Measurements from ENCODE around the gene TCF3.

TCF3 gene

DNA sequence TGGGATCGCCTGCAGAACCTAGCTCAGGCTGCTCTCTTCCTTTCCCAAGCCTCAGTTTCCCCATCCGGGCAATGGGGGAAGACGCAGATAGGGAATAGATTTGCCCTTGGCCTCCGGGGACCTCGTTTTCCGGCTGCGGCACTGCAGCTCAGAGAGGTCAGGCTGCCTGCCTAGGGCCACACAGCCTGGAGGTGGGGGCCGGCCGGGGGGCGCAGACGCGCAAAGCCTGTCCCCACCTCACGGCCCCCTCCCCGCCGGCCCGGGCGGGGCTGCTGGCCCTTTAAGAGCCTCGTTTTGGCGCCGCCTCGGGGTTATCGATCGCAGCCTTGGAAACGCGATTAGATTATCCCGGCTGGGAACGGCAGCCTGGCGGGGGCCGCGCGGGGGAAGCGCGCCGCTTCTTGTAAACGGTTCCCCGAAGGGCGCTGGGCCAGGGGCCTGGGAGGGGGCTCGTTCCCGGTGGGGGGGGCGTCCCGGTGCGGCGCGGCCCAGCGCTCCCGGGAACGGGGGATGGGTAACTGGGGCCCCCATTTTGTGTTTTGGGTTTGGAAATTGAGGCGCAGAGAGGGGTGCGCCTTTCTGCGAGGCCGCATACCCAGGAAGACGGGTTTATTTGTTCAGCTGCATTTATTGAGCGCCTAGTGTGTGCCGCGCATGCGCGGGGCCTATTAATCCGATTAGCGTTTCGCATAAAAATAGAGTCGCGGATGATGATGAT is 23.4 kb upstream of the TCF3 start:
- no peak overlapping the region for H3K4me3 ChIP-seq (ENCODE audit: low read length in 2 of 2)
- H2BK5ac ChIP-seq (ENCODE audit: low read length), result no peak overlapping the region
- DNase-seq (ENCODE audit: low spot score), result no peak
- H3K18ac ChIP-seq (ENCODE audit: low read length), result peak overlapping the region; percentile 48
- H3K14ac ChIP-seq (ENCODE audit: low read length), result peak overlapping the region; percentile 3
- H3K4ac ChIP-seq (ENCODE audit: low read length), result no peak overlapping the region
- peak overlapping the region; percentile 79 for H2AK5ac ChIP-seq (ENCODE audit: low read depth, low read length)
- H2BK12ac ChIP-seq (ENCODE audit: low read length), result peak overlapping the region; percentile 3
- peak overlapping the region; percentile 37 for H2BK15ac ChIP-seq (ENCODE audit: low read length)
- no peaks in the 10 kb centered on the region for H3K36me3 ChIP-seq (replicated peaks in 1 of 2; ENCODE audit: control insufficient read depth in 2 of 2, insufficient read depth in 2 of 2, low read length in 2 of 2)
- no peak overlapping the region for H3K23ac ChIP-seq (ENCODE audit: low read depth, low read length, poor library complexity)
- peaks cover 9 to 60% (median 60%) of the 10 kb centered on the region in 3 experiments for H3K27me3 ChIP-seq (ENCODE audit: control insufficient read depth in 3 of 3, insufficient read depth in 3 of 3, low read depth in 1 of 3, low read length in 3 of 3)
- H3K4me2 ChIP-seq (ENCODE audit: insufficient read depth, low read length, poor library complexity, severe bottlenecking), result peak overlapping the region; percentile 25
- H3K27ac ChIP-seq (replicated peaks; ENCODE audit: low read length), result no peak overlapping the region
- no peak overlapping the region for H4K91ac ChIP-seq (ENCODE audit: low read depth, low read length, poor library complexity)
- no peaks in the 10 kb centered on the region for H3K9me3 ChIP-seq (replicated peaks in 1 of 2; ENCODE audit: control insufficient read depth in 2 of 2, insufficient read depth in 1 of 2, low read depth in 1 of 2, low read length in 2 of 2)
- H2BK120ac ChIP-seq (ENCODE audit: low read depth, low read length), result peak overlapping the region; percentile 19
- no peaks in the 10 kb centered on the region for H3K79me1 ChIP-seq (ENCODE audit: low read depth, low read length)
- H3K9ac ChIP-seq (ENCODE audit: low read depth, low read length, poor library complexity), result no peak overlapping the region
- no CpG with 5 or more reads among the region's 62 CpGs for WGBS, 2 donors (ENCODE audit: extremely low coverage in 2 of 2, insufficient read length in 2 of 2, insufficient replicate concordance in 1 of 2)
- no peak overlapping the region for H4K8ac ChIP-seq (ENCODE audit: low read depth, low read length)
- peaks cover 0 to 5% of the 10 kb centered on the region in 2 donors for H3K4me1 ChIP-seq (ENCODE audit: control insufficient read depth in 2 of 2, insufficient read depth in 1 of 2, low read depth in 1 of 2, low read length in 2 of 2)
- peak overlapping the region; percentile 22 for H2AFZ ChIP-seq (ENCODE audit: low read length)

GRCh38 chr19:1674293-1674679 is 21.9 kb upstream of the TCF3 start:
- H3K9ac ChIP-seq (ENCODE audit: low read depth, low read length, poor library complexity), result no peak overlapping the region
- H3K27me3 ChIP-seq (ENCODE audit: control insufficient read depth in 3 of 3, insufficient read depth in 3 of 3, low read depth in 1 of 3, low read length in 3 of 3), result peaks cover 9 to 75% (median 72%) of the 10 kb centered on the region in 3 experiments
- WGBS, 2 donors (ENCODE audit: extremely low coverage in 2 of 2, insufficient read length in 2 of 2, insufficient replicate concordance in 1 of 2), result no CpG with 5 or more reads among the region's 8 CpGs
- no peak overlapping the region for H2AFZ ChIP-seq (ENCODE audit: low read length)
- H3K9me3 ChIP-seq (replicated peaks in 1 of 2; ENCODE audit: control insufficient read depth in 2 of 2, insufficient read depth in 1 of 2, low read depth in 1 of 2, low read length in 2 of 2), result no peaks in the 10 kb centered on the region
- H3K27ac ChIP-seq (replicated peaks; ENCODE audit: low read length), result no peak overlapping the region
- peak overlapping the region in 1 of 2 donors; percentile 53 for H3K4me3 ChIP-seq (ENCODE audit: low read length in 2 of 2)
- H3K14ac ChIP-seq (ENCODE audit: low read length), result peak overlapping the region; percentile 82
- no peak overlapping the region for H3K4ac ChIP-seq (ENCODE audit: low read length)
- no peak overlapping the region for H2BK5ac ChIP-seq (ENCODE audit: low read length)
- peak overlapping the region; percentile 26 for H2BK15ac ChIP-seq (ENCODE audit: low read length)
- H3K4me2 ChIP-seq (ENCODE audit: insufficient read depth, low read length, poor library complexity, severe bottlenecking), result no peak overlapping the region
- no peak for DNase-seq (ENCODE audit: low spot score)
- H2BK120ac ChIP-seq (ENCODE audit: low read depth, low read length), result no peak overlapping the region
- peak overlapping the region; percentile 27 for H3K18ac ChIP-seq (ENCODE audit: low read length)
- H3K23ac ChIP-seq (ENCODE audit: low read depth, low read length, poor library complexity), result peak overlapping the region; percentile 20
- H4K91ac ChIP-seq (ENCODE audit: low read depth, low read length, poor library complexity), result no peak overlapping the region
- peak overlapping the region; percentile 63 for H2AK5ac ChIP-seq (ENCODE audit: low read depth, low read length)
- H3K79me1 ChIP-seq (ENCODE audit: low read depth, low read length), result no peaks in the 10 kb centered on the region
- no peak overlapping the region for H4K8ac ChIP-seq (ENCODE audit: low read depth, low read length)
- peaks cover 0 to 5% of the 10 kb centered on the region in 2 donors for H3K4me1 ChIP-seq (ENCODE audit: control insufficient read depth in 2 of 2, insufficient read depth in 1 of 2, low read depth in 1 of 2, low read length in 2 of 2)
- H2BK12ac ChIP-seq (ENCODE audit: low read length), result peak overlapping the region; percentile 73
- H3K36me3 ChIP-seq (replicated peaks in 1 of 2; ENCODE audit: control insufficient read depth in 2 of 2, insufficient read depth in 2 of 2, low read length in 2 of 2), result no peaks in the 10 kb centered on the region

DNA sequence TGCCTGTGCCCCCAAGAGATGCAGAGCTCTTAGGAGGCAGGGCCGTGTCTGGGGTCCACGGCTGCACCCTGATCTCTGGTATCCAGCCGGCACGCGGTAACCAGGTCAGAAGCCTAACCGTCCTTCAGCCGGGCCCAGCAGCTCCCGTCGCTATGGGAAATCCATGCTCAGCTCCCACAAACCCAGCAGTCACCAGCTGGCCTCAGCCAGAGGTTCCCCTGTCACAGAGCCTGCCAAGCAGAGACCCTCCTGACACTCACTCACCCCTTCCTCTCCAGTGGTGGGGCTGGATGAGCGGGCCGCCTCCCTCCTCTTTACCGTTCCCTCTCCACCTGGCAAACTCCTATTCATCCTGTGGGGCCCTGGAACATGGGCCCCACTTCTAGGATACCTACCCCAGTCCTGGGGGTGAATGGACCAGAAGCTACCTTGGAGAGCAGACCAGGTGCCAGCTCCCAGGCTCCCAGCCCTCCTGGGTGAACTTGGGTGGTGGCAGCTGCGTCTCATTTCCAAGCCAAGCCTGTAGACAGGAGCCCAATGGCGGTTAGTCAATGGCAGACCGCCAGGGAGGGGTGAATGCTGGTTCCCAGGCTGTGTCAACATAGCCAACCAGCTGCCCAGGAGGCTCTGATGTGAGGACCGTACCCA is 21.4 kb upstream of the TCF3 start:
- H3K18ac ChIP-seq (ENCODE audit: low read length), result peak overlapping the region; percentile 66
- peak overlapping the region; percentile 63 for H2AK5ac ChIP-seq (ENCODE audit: low read depth, low read length)
- no peak overlapping the region for H4K91ac ChIP-seq (ENCODE audit: low read depth, low read length, poor library complexity)
- H3K4ac ChIP-seq (ENCODE audit: low read length), result no peak overlapping the region
- no peak overlapping the region for H2BK12ac ChIP-seq (ENCODE audit: low read length)
- peak overlapping the region; percentile 45 for H2BK5ac ChIP-seq (ENCODE audit: low read length)
- H3K79me1 ChIP-seq (ENCODE audit: low read depth, low read length), result no peaks in the 10 kb centered on the region
- no peak overlapping the region for H3K9ac ChIP-seq (ENCODE audit: low read depth, low read length, poor library complexity)
- peak overlapping the region; percentile 26 for H3K23ac ChIP-seq (ENCODE audit: low read depth, low read length, poor library complexity)
- H3K36me3 ChIP-seq (replicated peaks in 1 of 2; ENCODE audit: control insufficient read depth in 2 of 2, insufficient read depth in 2 of 2, low read length in 2 of 2), result no peaks in the 10 kb centered on the region
- no peaks in the 10 kb centered on the region for H3K9me3 ChIP-seq (replicated peaks in 1 of 2; ENCODE audit: control insufficient read depth in 2 of 2, insufficient read depth in 1 of 2, low read depth in 1 of 2, low read length in 2 of 2)
- H2BK120ac ChIP-seq (ENCODE audit: low read depth, low read length), result no peak overlapping the region
- no peak overlapping the region for H3K14ac ChIP-seq (ENCODE audit: low read length)
- no peak overlapping the region for H4K8ac ChIP-seq (ENCODE audit: low read depth, low read length)
- H3K4me1 ChIP-seq (ENCODE audit: control insufficient read depth in 2 of 2, insufficient read depth in 1 of 2, low read depth in 1 of 2, low read length in 2 of 2), result peaks cover 0 to 8% of the 10 kb centered on the region in 2 donors
- DNase-seq (ENCODE audit: low spot score), result no peak
- no peak overlapping the region for H3K4me2 ChIP-seq (ENCODE audit: insufficient read depth, low read length, poor library complexity, severe bottlenecking)
- no peak overlapping the region for H3K27ac ChIP-seq (replicated peaks; ENCODE audit: low read length)
- WGBS, 2 donors (ENCODE audit: extremely low coverage in 2 of 2, insufficient read length in 2 of 2, insufficient replicate concordance in 1 of 2), result no CpG with 5 or more reads among the region's 16 CpGs
- H2AFZ ChIP-seq (ENCODE audit: low read length), result no peak overlapping the region
- H3K4me3 ChIP-seq (ENCODE audit: low read length in 2 of 2), result no peak overlapping the region
- H3K27me3 ChIP-seq (ENCODE audit: control insufficient read depth in 3 of 3, insufficient read depth in 3 of 3, low read depth in 1 of 3, low read length in 3 of 3), result peaks cover 9 to 80% (median 77%) of the 10 kb centered on the region in 3 experiments
- H2BK15ac ChIP-seq (ENCODE audit: low read length), result no peak overlapping the region

All from neuronal stem cell (in vitro differentiated cells).